SK-N-SH (cell line): ENCODE data around the gene ABCB9. TPM values are rescaled to one million over a fixed set of nuclear protein-coding genes. Genes with fewer than 3 reads are reported as not detected.

Experiments
- CTCF ChIA-PET: fragments of 300-600, 350-600 bp; formaldehyde crosslinking; extraction: SDS; loops from one replicate; lab custom pipeline; 2021; lab: Yijun Ruan, JAX
- POLR2A ChIA-PET: fragments of 350-600 bp; sonication (Branson Sonifier 250); formaldehyde crosslinking; extraction: SDS; loops from one replicate; lab custom pipeline; 2020; ENCODE audit warnings: antibody characterized with exemption, inconsistent platforms; lab: Yijun Ruan, JAX
- DNase-seq: peaks from one replicate; pipeline ENCODE4 v3.0.0; 2012
- H2AFZ ChIP-seq: fragments of 200-600 bp; sonication (generic); 2 replicates; pipeline ENCODE4 v1.8.1; 2016; ENCODE audit warnings: antibody characterized with exemption, mild to moderate bottlenecking, low read depth
- H3F3A ChIP-seq: fragments of 200-600 bp; sonication (generic); replicated peaks from 2 replicates; pipeline ENCODE3; 2016; ENCODE audit warnings: antibody characterized with exemption, mild to moderate bottlenecking; ENCODE audit not compliant: insufficient read depth
- H3K27ac ChIP-seq, 2 experiments: fragments of 200-500 bp in 1 of 2; fragments of 200-600 bp in 1 of 2; sonication (Bioruptor generic) in 1 of 2; sonication (generic), shearing (Covaris generic) in 1 of 2; 2 replicates each; pipeline versions ENCODE4 v1.5.1 to v1.6.1; 2014 to 2016; ENCODE audit warnings: low read depth in 2 of 2, inconsistent platforms in 1 of 2, low read length in 1 of 2, mild to moderate bottlenecking in 1 of 2, mixed read lengths in 1 of 2
- H3K27me3 ChIP-seq: fragments of 200-600 bp; sonication (generic), shearing (Covaris generic); 2 replicates; pipeline ENCODE4 v1.6.1; 2016; ENCODE audit warnings: mixed run types; ENCODE audit not compliant: insufficient read depth
- H3K36me3 ChIP-seq, 2 experiments: fragments of 200-500 bp in 1 of 2; fragments of 200-600 bp in 1 of 2; sonication (Bioruptor generic) in 1 of 2; sonication (generic) in 1 of 2; replicated peaks in 1 of 2; 2 replicates each; pipeline versions ENCODE3 to v1.5.1; 2014 to 2016; ENCODE audit warnings: low read length in 1 of 2, mild to moderate bottlenecking in 1 of 2; ENCODE audit not compliant: insufficient read depth in 2 of 2, control insufficient read depth in 1 of 2
- H3K4me1 ChIP-seq, 2 experiments: fragments of 200-500 bp in 1 of 2; fragments of 200-600 bp in 1 of 2; sonication (Bioruptor generic) in 1 of 2; sonication (generic), shearing (Covaris generic) in 1 of 2; 2 replicates each; pipeline versions ENCODE4 v1.5.1 to v1.6.1; 2014 to 2016; ENCODE audit warnings: low read depth in 1 of 2, low read length in 1 of 2, mixed run types in 1 of 2; ENCODE audit not compliant: insufficient read depth in 2 of 2, control insufficient read depth in 1 of 2
- H3K4me2 ChIP-seq: fragments of 200-600 bp; sonication (generic), shearing (Covaris generic); 2 replicates; pipeline ENCODE4 v1.6.1; 2017; ENCODE audit warnings: mixed run types
- H3K4me3 ChIP-seq, 2 experiments: fragments of 200-500 bp in 1 of 2; fragments of 200-600 bp in 1 of 2; sonication (Bioruptor generic) in 1 of 2; sonication (generic), shearing (Covaris generic) in 1 of 2; 2 replicates each; pipeline versions ENCODE4 v1.5.1 to v1.8.1; 2014 to 2016; ENCODE audit warnings: low read depth in 2 of 2, inconsistent platforms in 1 of 2, low read length in 1 of 2, mild to moderate bottlenecking in 1 of 2, mixed read lengths in 1 of 2, moderate library complexity in 1 of 2
- H3K79me2 ChIP-seq: fragments of 200-600 bp; sonication (generic); 2 replicates; pipeline ENCODE4 v1.8.1; 2017; ENCODE audit warnings: mild to moderate bottlenecking; ENCODE audit not compliant: insufficient read depth
- H3K9ac ChIP-seq: fragments of 200-600 bp; sonication (generic); 2 replicates; pipeline ENCODE4 v1.6.1; 2017; ENCODE audit warnings: mixed run types
- H3K9me2 ChIP-seq: fragments of 200-600 bp; sonication (generic); 2 replicates; pipeline ENCODE4 v1.6.1; 2017; ENCODE audit warnings: mixed run types
- H3K9me3 ChIP-seq: fragments of 200-600 bp; sonication (generic); 2 replicates; pipeline ENCODE4 v1.6.1; 2017; ENCODE audit warnings: mixed run types, mild to moderate bottlenecking, moderate library complexity
- H4K20me1 ChIP-seq: fragments of 200-600 bp; sonication (generic); 2 replicates; pipeline ENCODE4 v1.6.1; 2017; ENCODE audit warnings: mild to moderate bottlenecking, mixed run types; ENCODE audit not compliant: insufficient read depth
- ELF1 ChIP-seq: IDR thresholded peaks from 2 replicates; pipeline ENCODE4 v1.4.0; 2012
- EZH2phosphoT487 ChIP-seq: fragments of 200-600 bp; sonication (generic); IDR thresholded peaks from 2 replicates; pipeline ENCODE4 v1.6.1; 2017; ENCODE audit warnings: low read depth, mixed run types, mild to moderate bottlenecking, antibody characterized with exemption, moderate library complexity, borderline replicate concordance
- FOSL2 ChIP-seq: IDR thresholded peaks from 2 replicates; pipeline ENCODE4 v1.4.0; 2012; ENCODE audit warnings: low read depth, mild to moderate bottlenecking, moderate library complexity, borderline replicate concordance
- FOXJ3 ChIP-seq: sonication (generic); formaldehyde crosslinking; IDR thresholded peaks from 2 replicates; pipeline ENCODE4 v1.5.1; 2020; ENCODE audit warnings: mild to moderate bottlenecking, missing genetic modification reagents
- GATA2 ChIP-seq: sonication (generic); formaldehyde crosslinking; IDR thresholded peaks from 2 replicates; pipeline ENCODE4 v1.5.0; 2020; ENCODE audit warnings: mild to moderate bottlenecking, missing genetic modification reagents
- MEF2A ChIP-seq: IDR thresholded peaks from 2 replicates; pipeline ENCODE4 v1.4.0; 2012; ENCODE audit warnings: low read depth, borderline replicate concordance
- NRF1 ChIP-seq: IDR thresholded peaks from 2 replicates; pipeline ENCODE4 v1.6.1; 2012; ENCODE audit warnings: low read depth, mild to moderate bottlenecking, low read length
- POLR2AphosphoS5 ChIP-seq: IDR thresholded peaks from 2 replicates; pipeline ENCODE4 v1.6.1; 2012; ENCODE audit warnings: low read depth, low read length
- RCOR1 ChIP-seq: fragments of 150-350 bp; IDR thresholded peaks from 2 replicates; pipeline ENCODE4 v1.6.1; 2017; ENCODE audit warnings: antibody characterized with exemption, low read length
- RFX5 ChIP-seq: IDR thresholded peaks from 2 replicates; pipeline ENCODE4 v1.6.1; 2012; ENCODE audit warnings: mild to moderate bottlenecking, improper control_type of control experiment, low read length
- RXRA ChIP-seq: IDR thresholded peaks from 2 replicates; pipeline ENCODE4 v1.4.0; 2012; ENCODE audit warnings: low read depth, mild to moderate bottlenecking, borderline replicate concordance
- SMC3 ChIP-seq: IDR thresholded peaks from 2 replicates; pipeline ENCODE4 v1.6.1; 2012; ENCODE audit warnings: low read depth, low read length, improper control_type of control experiment
- TCF12 ChIP-seq: IDR thresholded peaks from 2 replicates; pipeline ENCODE4 v1.4.0; 2012
- YY1 ChIP-seq: IDR thresholded peaks from 2 replicates; pipeline ENCODE4 v1.4.0; 2012; ENCODE audit warnings: low read depth, mild to moderate bottlenecking
- WGBS: methylation state at CpG from one replicate; pipeline ENCODE4 v1.1.6; 2017; ENCODE audit warnings: low lambda C conversion rate; 5-methylcytosine and 5-hydroxymethylcytosine counted together
- polyA plus RNA-seq, 3 experiments: library from polyadenylated mRNA; depleted of rRNA; stranded (reverse); fragments of >200 nt; gene quantifications; 2 replicates each; pipeline ENCODE4 v1.2.3, GENCODE V29; 2012
- TF ChIP-seq, protein P1 (sequence below): IDR thresholded peaks from 2 replicates; pipeline ENCODE4; 2012
- TF ChIP-seq, protein P2 (sequence below): IDR thresholded peaks from 2 replicates; pipeline ENCODE4 v1.6.1; 2012; ENCODE audit warnings: mild to moderate bottlenecking, low read depth, low read length, moderate library complexity
- TF ChIP-seq, protein P3 (sequence below): fragments of 150-350 bp; IDR thresholded peaks from 2 replicates; pipeline ENCODE4 v1.6.1; 2017; ENCODE audit warnings: antibody characterized with exemption, low read length, low read depth, borderline replicate concordance
- TF ChIP-seq, protein P4 (sequence below): IDR thresholded peaks from 2 replicates; pipeline ENCODE4 v1.4.0; 2012; ENCODE audit warnings: low read depth
- TF ChIP-seq, protein P5 (sequence below): fragments of 150-350 bp; IDR thresholded peaks from 2 replicates; pipeline ENCODE4 v1.6.1; 2016; ENCODE audit warnings: mild to moderate bottlenecking, low read depth, low read length

The ABCB9 gene
- polyA plus RNA-seq, 1 of the 3 experiments (the other 2 are of a cell fraction): 6.2 TPM

DNA sequence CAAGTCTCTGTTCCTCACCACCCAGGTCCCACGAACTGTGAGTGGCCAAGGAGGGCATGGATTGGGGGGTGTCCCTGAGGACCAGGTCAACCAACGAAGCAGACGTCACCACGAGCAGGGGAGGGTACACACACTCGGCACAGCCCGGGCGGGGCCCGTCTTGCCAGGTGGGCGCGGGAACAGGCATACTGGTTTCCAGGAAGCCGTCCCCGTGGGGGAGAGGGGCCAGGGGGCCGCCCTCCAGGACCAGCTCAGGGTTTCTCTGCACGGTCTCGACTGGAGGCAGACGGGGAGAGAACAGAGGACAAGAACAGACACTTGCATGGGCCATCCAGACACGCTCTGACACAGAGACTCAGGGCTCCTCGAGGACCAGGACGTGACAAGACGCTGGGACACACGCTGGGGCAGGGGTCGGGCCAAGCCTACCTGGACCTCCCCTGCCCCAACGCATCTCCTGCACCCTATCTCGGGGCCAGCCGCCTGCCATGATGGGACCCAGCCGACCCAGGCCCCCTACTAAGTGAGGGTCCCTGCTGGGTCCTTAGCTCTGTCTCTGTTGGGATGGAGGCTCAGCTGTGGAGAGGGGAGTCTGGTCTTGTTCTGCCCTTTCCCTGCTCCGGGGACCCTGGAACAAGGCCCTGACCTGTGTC lies 25.5 kb upstream of the ABCB9 start:
- Histone ChIP-seq H3K79me2 (no peaks in the 10 kb centered on the region), H4K20me1 (no peaks in the 10 kb centered on the region), H3K9me2 (no peaks in the 10 kb centered on the region), H3K4me1 (peaks cover 0 to 4% of the 10 kb centered on the region in 2 experiments; a peak in 1 of 4 replicates), H3K4me3 (no peak overlapping the region), H3K9ac (no peak overlapping the region)
- 90% methylated on average over 24 of the region's 27 CpGs for WGBS
- TF ChIP-seq MEF2A (no peak), POLR2AphosphoS5 (no peak), ELF1 (no peak), RXRA (no peak), RCOR1 (no peak), FOXJ3 (CRISPR knock-in tag) (no peak), FOSL2 (no peak), SMC3 (no peak), YY1 (no peak), GATA2 (CRISPR knock-in tag) (no peak), NRF1 (no peak), TCF12 (no peak), RFX5 (no peak), EZH2phosphoT487 (no peak)
- TF ChIP-seq, protein P1, sequence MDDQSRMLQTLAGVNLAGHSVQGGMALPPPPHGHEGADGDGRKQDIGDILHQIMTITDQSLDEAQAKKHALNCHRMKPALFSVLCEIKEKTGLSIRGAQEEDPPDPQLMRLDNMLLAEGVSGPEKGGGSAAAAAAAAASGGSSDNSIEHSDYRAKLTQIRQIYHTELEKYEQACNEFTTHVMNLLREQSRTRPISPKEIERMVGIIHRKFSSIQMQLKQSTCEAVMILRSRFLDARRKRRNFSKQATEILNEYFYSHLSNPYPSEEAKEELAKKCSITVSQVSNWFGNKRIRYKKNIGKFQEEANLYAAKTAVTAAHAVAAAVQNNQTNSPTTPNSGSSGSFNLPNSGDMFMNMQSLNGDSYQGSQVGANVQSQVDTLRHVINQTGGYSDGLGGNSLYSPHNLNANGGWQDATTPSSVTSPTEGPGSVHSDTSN: no peak
- TF ChIP-seq, protein P2, sequence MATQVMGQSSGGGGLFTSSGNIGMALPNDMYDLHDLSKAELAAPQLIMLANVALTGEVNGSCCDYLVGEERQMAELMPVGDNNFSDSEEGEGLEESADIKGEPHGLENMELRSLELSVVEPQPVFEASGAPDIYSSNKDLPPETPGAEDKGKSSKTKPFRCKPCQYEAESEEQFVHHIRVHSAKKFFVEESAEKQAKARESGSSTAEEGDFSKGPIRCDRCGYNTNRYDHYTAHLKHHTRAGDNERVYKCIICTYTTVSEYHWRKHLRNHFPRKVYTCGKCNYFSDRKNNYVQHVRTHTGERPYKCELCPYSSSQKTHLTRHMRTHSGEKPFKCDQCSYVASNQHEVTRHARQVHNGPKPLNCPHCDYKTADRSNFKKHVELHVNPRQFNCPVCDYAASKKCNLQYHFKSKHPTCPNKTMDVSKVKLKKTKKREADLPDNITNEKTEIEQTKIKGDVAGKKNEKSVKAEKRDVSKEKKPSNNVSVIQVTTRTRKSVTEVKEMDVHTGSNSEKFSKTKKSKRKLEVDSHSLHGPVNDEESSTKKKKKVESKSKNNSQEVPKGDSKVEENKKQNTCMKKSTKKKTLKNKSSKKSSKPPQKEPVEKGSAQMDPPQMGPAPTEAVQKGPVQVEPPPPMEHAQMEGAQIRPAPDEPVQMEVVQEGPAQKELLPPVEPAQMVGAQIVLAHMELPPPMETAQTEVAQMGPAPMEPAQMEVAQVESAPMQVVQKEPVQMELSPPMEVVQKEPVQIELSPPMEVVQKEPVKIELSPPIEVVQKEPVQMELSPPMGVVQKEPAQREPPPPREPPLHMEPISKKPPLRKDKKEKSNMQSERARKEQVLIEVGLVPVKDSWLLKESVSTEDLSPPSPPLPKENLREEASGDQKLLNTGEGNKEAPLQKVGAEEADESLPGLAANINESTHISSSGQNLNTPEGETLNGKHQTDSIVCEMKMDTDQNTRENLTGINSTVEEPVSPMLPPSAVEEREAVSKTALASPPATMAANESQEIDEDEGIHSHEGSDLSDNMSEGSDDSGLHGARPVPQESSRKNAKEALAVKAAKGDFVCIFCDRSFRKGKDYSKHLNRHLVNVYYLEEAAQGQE: no peak
- TF ChIP-seq, protein P3, sequence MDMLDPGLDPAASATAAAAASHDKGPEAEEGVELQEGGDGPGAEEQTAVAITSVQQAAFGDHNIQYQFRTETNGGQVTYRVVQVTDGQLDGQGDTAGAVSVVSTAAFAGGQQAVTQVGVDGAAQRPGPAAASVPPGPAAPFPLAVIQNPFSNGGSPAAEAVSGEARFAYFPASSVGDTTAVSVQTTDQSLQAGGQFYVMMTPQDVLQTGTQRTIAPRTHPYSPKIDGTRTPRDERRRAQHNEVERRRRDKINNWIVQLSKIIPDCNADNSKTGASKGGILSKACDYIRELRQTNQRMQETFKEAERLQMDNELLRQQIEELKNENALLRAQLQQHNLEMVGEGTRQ: no peak
- TF ChIP-seq, protein P4, sequence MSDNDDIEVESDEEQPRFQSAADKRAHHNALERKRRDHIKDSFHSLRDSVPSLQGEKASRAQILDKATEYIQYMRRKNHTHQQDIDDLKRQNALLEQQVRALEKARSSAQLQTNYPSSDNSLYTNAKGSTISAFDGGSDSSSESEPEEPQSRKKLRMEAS: no peak
- TF ChIP-seq, protein P5, sequence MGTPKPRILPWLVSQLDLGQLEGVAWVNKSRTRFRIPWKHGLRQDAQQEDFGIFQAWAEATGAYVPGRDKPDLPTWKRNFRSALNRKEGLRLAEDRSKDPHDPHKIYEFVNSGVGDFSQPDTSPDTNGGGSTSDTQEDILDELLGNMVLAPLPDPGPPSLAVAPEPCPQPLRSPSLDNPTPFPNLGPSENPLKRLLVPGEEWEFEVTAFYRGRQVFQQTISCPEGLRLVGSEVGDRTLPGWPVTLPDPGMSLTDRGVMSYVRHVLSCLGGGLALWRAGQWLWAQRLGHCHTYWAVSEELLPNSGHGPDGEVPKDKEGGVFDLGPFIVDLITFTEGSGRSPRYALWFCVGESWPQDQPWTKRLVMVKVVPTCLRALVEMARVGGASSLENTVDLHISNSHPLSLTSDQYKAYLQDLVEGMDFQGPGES: no peak
- TF ChIP-seq, all 33 proteins: peak for 0
- H3K9me3 ChIP-seq: no peaks in the 10 kb centered on the region
- DNase-seq: no peak
- H2AFZ ChIP-seq: no peak overlapping the region
- ChIA-PET POLR2A (no interaction called here), CTCF (interaction anchor here (1.3 to 1.4 kb wide), 2 partner anchors 10 to 53 kb away, joined by 3 read pairs; no protein-coding TSS in a partner anchor)
- no peaks in the 10 kb centered on the region for H3F3A ChIP-seq
- H3K36me3 ChIP-seq: no peaks in the 10 kb centered on the region
- no peaks in the 10 kb centered on the region for H3K27me3 ChIP-seq
- H3K4me2 ChIP-seq: no peak overlapping the region
- no peak overlapping the region for H3K27ac ChIP-seq
